ENCODE results near the gene FYN.
"Not testable (repeated sequence)": the region's sequence is repeated elsewhere in the genome, so short reads cannot be mapped to it uniquely, and the experiment has no call there.

The FYN gene

GRCh38 chr6:111838749-111839484 is 34.3 kb downstream of the FYN start:
- no peak for TF ChIP-seq MYC (IDR thresholded peaks at IDR 0.05; ENCODE audit: low read depth, low read length)
- TF ChIP-seq MAX (IDR thresholded peaks at IDR 0.05; ENCODE audit: low read depth, low read length) = no peak
- no peak for TF ChIP-seq CTCF (IDR thresholded peaks at IDR 0.05; ENCODE audit: low read depth, low read length)
- TF ChIP-seq POLR2A (IDR thresholded peaks at IDR 0.05; ENCODE audit: extremely low read depth, insufficient read length) = no peak
- H3K4me3 ChIP-seq (ENCODE audit: low read depth, low read length) = no peak overlapping the region
- DNase-seq (ENCODE audit: low read depth) = no peak

GRCh38 chr6:111837641-111838500 is 35.4 kb downstream of the FYN start:
- TF ChIP-seq MAX (IDR thresholded peaks at IDR 0.05; ENCODE audit: low read depth, low read length) = no peak
- no peak for TF ChIP-seq MYC (IDR thresholded peaks at IDR 0.05; ENCODE audit: low read depth, low read length)
- no peak for TF ChIP-seq POLR2A (IDR thresholded peaks at IDR 0.05; ENCODE audit: extremely low read depth, insufficient read length)
- no peak for TF ChIP-seq CTCF (IDR thresholded peaks at IDR 0.05; ENCODE audit: low read depth, low read length)
- H3K4me3 ChIP-seq (ENCODE audit: low read depth, low read length) = no peak overlapping the region
- DNase-seq (ENCODE audit: low read depth) = no peak

GRCh38 chr6:111837007-111837406 is 36.2 kb downstream of the FYN start:
- H3K4me3 ChIP-seq (ENCODE audit: low read depth, low read length) = no peak overlapping the region
- no peak for DNase-seq (ENCODE audit: low read depth)
- TF ChIP-seq MYC (IDR thresholded peaks at IDR 0.05; ENCODE audit: low read depth, low read length) = no peak
- TF ChIP-seq MAX (IDR thresholded peaks at IDR 0.05; ENCODE audit: low read depth, low read length) = no peak
- no peak for TF ChIP-seq CTCF (IDR thresholded peaks at IDR 0.05; ENCODE audit: low read depth, low read length)
- no peak for TF ChIP-seq POLR2A (IDR thresholded peaks at IDR 0.05; ENCODE audit: extremely low read depth, insufficient read length)

- no peak for TF ChIP-seq POLR2A (IDR thresholded peaks at IDR 0.05; ENCODE audit: extremely low read depth, insufficient read length)
- TF ChIP-seq MYC (IDR thresholded peaks at IDR 0.05; ENCODE audit: low read depth, low read length) = no peak
- TF ChIP-seq CTCF (IDR thresholded peaks at IDR 0.05; ENCODE audit: low read depth, low read length) = no peak
- no peak for TF ChIP-seq MAX (IDR thresholded peaks at IDR 0.05; ENCODE audit: low read depth, low read length)
- no peak for DNase-seq (ENCODE audit: low read depth)
- no peak overlapping the region for H3K4me3 ChIP-seq (ENCODE audit: low read depth, low read length)
Observed at GRCh38 chr6:111835807-111836206, 37.4 kb downstream of the FYN start.

- not testable (repeated sequence) for H3K4me3 ChIP-seq (ENCODE audit: low read depth, low read length); DNase-seq (ENCODE audit: low read depth)
Observed at GRCh38 chr6:111835398-111835797, 37.9 kb downstream of the FYN start.

- H3K4me3 ChIP-seq (ENCODE audit: low read depth, low read length) = no peak overlapping the region
- DNase-seq (ENCODE audit: low read depth) = no peak
- no peak for TF ChIP-seq MYC (IDR thresholded peaks at IDR 0.05; ENCODE audit: low read depth, low read length)
- no peak for TF ChIP-seq POLR2A (IDR thresholded peaks at IDR 0.05; ENCODE audit: extremely low read depth, insufficient read length)
- TF ChIP-seq MAX (IDR thresholded peaks at IDR 0.05; ENCODE audit: low read depth, low read length) = no peak
Observed at GRCh38 chr6:111834356-111834755, 38.9 kb downstream of the FYN start.
